ENCODE measurements around the gene FNIP2. TPM values are rescaled to one million over a fixed set of nuclear protein-coding genes. Genes with fewer than 3 reads are reported as not detected.
"Not testable (repeated sequence)": the region's sequence is repeated elsewhere in the genome, so short reads cannot be mapped to it uniquely, and the experiment has no call there.

The FNIP2 gene
- total and polyA plus RNA-seq, 2 donors (not counting 1 experiment from before 2014, with no cell fraction given) = 0.03 to 0.17 TPM

DNA sequence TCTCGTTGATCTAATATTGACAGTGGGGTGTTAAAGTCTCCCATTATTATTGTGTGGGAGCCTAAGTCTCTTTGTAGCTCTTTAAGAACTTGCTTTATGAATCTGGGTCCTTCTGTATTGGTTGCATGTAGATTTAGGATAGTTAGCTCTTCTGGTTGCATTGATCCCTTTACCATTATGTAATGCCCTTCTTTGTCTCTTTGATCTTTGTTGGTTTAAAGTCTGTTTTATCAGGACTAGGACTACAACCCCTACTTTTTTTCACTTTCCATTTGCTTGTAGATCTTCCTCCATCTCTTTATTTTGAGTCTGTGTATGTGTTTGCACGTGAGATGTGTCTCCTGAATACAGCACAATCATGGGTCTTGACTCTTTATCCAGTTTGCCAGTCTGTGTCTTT lies 131.6 kb downstream of the FNIP2 start:
- DNase-seq; H3K36me3 ChIP-seq (replicated peaks in 1 of 2; ENCODE audit: control extremely low read depth in 1 of 2, control insufficient read depth in 1 of 2, extremely low read depth in 1 of 2, insufficient read depth in 2 of 2, low read length in 1 of 2); ATAC-seq (ENCODE audit: low read depth); H3K4me3 ChIP-seq (ENCODE audit: control extremely low read depth in 1 of 5, extremely low read depth in 1 of 5, insufficient read depth in 1 of 5, low read depth in 2 of 5, low read length in 4 of 5); POLR2A ChIA-PET; H2AFZ ChIP-seq (ENCODE audit: insufficient read depth, low read depth, low read length, poor library complexity, severe bottlenecking); H3K4me1 Mint-ChIP-seq; H3K9me3 ChIP-seq (ENCODE audit: control extremely low read depth in 1 of 3, control insufficient read depth in 2 of 3, insufficient read depth in 1 of 3, low read length in 2 of 3); H3K27me3 ChIP-seq (replicated peaks in 1 of 4; ENCODE audit: control extremely low read depth in 1 of 4, control insufficient read depth in 3 of 4, insufficient read depth in 4 of 4, low read length in 3 of 4); H3K27ac ChIP-seq (ENCODE audit: low read length in 2 of 2); H3K9me3 Mint-ChIP-seq (ENCODE audit: insufficient read depth); intact Hi-C loops (cut with micrococcal nuclease); H3K27ac Mint-ChIP-seq; H4K20me1 ChIP-seq (ENCODE audit: control insufficient read depth, insufficient read depth, low read length, poor library complexity, severe bottlenecking); H3K4me1 ChIP-seq (ENCODE audit: control insufficient read depth in 2 of 2, insufficient read depth in 2 of 2, low read length in 2 of 2); H3K4me3 Mint-ChIP-seq; H3K79me2 ChIP-seq (ENCODE audit: control insufficient read depth, insufficient read depth, low read length); H3K9ac ChIP-seq (ENCODE audit: low read length); H3K4me2 ChIP-seq (replicated peaks; ENCODE audit: low read depth, low read length, poor library complexity, severe bottlenecking); CTCF ChIA-PET: not testable (repeated sequence)
- H3K27me3 Mint-ChIP-seq = peaks cover 11% of the 10 kb centered on the region
- WGBS (ENCODE audit: insufficient coverage) = 86% methylated on average over 2 of the region's 2 CpGs

DNA sequence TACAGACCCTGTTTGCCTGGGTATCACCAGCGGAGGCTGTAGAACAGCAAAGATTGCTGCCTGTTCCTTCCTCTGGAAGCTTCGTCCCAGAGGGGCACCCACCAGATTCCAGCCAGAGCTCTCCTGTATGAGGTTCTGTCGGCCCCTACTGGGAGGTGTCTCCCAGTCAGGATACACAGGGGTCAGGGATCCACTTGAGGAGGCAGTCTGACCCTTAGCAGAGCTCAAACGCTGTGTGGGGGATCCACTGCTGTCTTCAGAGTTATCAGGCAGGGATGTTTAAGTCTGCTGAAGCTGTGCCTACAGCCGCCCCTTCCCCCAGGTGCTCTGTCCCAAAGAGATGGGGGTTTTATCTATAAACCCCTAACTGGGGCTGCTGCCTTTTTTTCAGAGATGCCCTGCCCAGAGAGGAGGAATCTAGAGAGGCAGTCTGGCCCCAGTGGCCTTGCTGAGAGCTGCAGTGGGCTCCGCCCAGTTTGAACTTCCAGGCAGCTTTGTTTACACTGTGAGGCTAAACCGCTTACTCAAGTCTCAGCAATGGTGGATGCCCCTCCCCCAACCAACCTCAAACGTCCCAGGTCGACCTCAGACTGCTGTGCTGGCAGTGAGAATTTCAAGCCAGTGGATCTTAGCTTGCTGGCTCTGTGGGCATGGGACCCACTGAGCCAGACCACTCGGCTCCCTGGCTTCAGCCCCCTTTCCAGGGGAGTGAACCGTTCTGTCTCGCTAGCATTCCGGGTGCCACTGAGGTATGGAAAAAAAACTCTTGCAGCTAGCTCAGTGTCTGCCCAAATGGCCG lies 133.7 kb downstream of the FNIP2 start:
- CTCF ChIA-PET; H3K9ac ChIP-seq (ENCODE audit: low read length); H2AFZ ChIP-seq (ENCODE audit: insufficient read depth, low read depth, low read length, poor library complexity, severe bottlenecking); H3K27me3 ChIP-seq (replicated peaks in 1 of 4; ENCODE audit: control extremely low read depth in 1 of 4, control insufficient read depth in 3 of 4, insufficient read depth in 4 of 4, low read length in 3 of 4); H3K27ac Mint-ChIP-seq; H3K9me3 ChIP-seq (ENCODE audit: control extremely low read depth in 1 of 3, control insufficient read depth in 2 of 3, insufficient read depth in 1 of 3, low read length in 2 of 3); H3K4me3 ChIP-seq (ENCODE audit: control extremely low read depth in 1 of 5, extremely low read depth in 1 of 5, insufficient read depth in 1 of 5, low read depth in 2 of 5, low read length in 4 of 5); DNase-seq; H3K79me2 ChIP-seq (ENCODE audit: control insufficient read depth, insufficient read depth, low read length); H3K4me3 Mint-ChIP-seq; H4K20me1 ChIP-seq (ENCODE audit: control insufficient read depth, insufficient read depth, low read length, poor library complexity, severe bottlenecking); H3K9me3 Mint-ChIP-seq (ENCODE audit: insufficient read depth); intact Hi-C loops (cut with micrococcal nuclease); H3K27ac ChIP-seq (ENCODE audit: low read length in 2 of 2); H3K4me1 ChIP-seq (ENCODE audit: control insufficient read depth in 2 of 2, insufficient read depth in 2 of 2, low read length in 2 of 2); H3K4me2 ChIP-seq (replicated peaks; ENCODE audit: low read depth, low read length, poor library complexity, severe bottlenecking); ATAC-seq (ENCODE audit: low read depth); H3K4me1 Mint-ChIP-seq; POLR2A ChIA-PET; H3K36me3 ChIP-seq (replicated peaks in 1 of 2; ENCODE audit: control extremely low read depth in 1 of 2, control insufficient read depth in 1 of 2, extremely low read depth in 1 of 2, insufficient read depth in 2 of 2, low read length in 1 of 2): not testable (repeated sequence)
- peaks cover 18% of the 10 kb centered on the region for H3K27me3 Mint-ChIP-seq
- 92% methylated on average over 12 of the region's 14 CpGs for WGBS (ENCODE audit: insufficient coverage)
